Measurements from ENCODE around the gene SARDH. TPM values are rescaled to one million over a fixed set of nuclear protein-coding genes. Genes with fewer than 3 reads are reported as not detected.

The SARDH gene
- total and polyA plus RNA-seq, 2 donors (not counting 3 experiments of a cell fraction or from before 2014, with no cell fraction given), result 0.19 to 0.44 TPM

DNA sequence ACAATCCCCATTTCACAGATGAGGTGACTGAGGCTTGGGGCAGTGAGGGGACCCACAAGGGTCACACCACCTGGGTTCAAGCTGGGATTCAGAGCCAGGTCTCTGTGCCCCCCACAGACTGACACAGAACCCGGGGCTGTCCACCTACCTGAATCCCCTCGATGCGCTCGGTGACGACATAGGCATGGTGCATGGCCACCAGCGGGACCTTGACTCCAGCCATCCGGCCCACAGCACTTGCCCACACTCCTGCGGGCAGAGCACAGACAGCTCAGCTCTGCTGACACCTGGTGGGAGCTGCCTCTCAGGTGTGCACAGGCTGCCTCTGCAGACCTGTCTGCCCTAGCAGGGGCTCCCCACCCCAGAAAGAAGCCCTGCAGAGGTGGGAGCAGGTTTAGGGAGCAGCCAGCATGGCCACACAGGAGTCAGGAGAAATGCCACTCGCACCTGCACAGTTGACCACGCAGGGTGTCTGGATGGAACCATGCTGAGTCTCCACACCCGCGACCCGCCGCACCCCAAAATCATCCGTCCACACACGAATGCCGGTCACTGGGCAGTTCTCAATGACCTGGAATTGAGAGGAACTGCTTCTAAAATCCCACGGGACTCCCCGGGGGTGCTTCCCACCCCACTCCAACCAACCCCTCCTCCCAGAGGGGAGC is 8.4 kb downstream of the SARDH start:
- no peak for TF ChIP-seq GATA2 (IDR thresholded peaks at IDR 0.05; ENCODE audit: insufficient read depth, insufficient read length, low read depth, low read length)
- TF ChIP-seq POLR2A (IDR thresholded peaks at IDR 0.05; ENCODE audit: low read depth, low read length), result no peak
- no peak for TF ChIP-seq CTCF (IDR thresholded peaks at IDR 0.05; ENCODE audit: extremely low read depth in 1 of 2, insufficient read depth in 1 of 2, low read depth in 1 of 2, low read length in 2 of 2)
- TF ChIP-seq JUN (IDR thresholded peaks at IDR 0.05; ENCODE audit: borderline replicate concordance, insufficient read depth, insufficient read length, low read depth), result no peak
- no peak for TF ChIP-seq MYC (IDR thresholded peaks at IDR 0.05; ENCODE audit: low read depth, low read length)
- no peak for TF ChIP-seq MAX (IDR thresholded peaks at IDR 0.05; ENCODE audit: insufficient read depth, insufficient read length)
- TF ChIP-seq EZH2 (IDR thresholded peaks at IDR 0.05; ENCODE audit: borderline replicate concordance, low read depth, low read length, severe bottlenecking), result no peak
- TF ChIP-seq POLR2AphosphoS5 (IDR thresholded peaks at IDR 0.05; ENCODE audit: insufficient read depth, low read depth, low read length), result no peak
- no peak for TF ChIP-seq FOS (IDR thresholded peaks at IDR 0.05; ENCODE audit: borderline replicate concordance, insufficient read depth, low read length)
- no peaks in the 10 kb centered on the region for H3K9me3 ChIP-seq (replicated peaks; ENCODE audit: control insufficient read depth, insufficient read depth, low read length)
- no peak overlapping the region for H3K4me3 ChIP-seq (replicated peaks in 1 of 3; ENCODE audit: insufficient read depth in 1 of 3, low read depth in 1 of 3, low read length in 3 of 3)
- H3K4me2 ChIP-seq (ENCODE audit: insufficient read depth, low read length), result no peak overlapping the region
- FAIRE-seq, result no peak
- no peak overlapping the region for H2AFZ ChIP-seq (ENCODE audit: low read depth, low read length)
- intact Hi-C loops (cut with micrococcal nuclease), result no loop called here
- no peak overlapping the region for H3K27ac ChIP-seq (ENCODE audit: insufficient read depth, low read depth, low read length)
- CTCF ChIA-PET, result interaction anchor here (1.0 kb wide), 1 partner anchor 13 kb away, joined by 3 read pairs; no protein-coding TSS in a partner anchor
- H3K79me2 ChIP-seq (ENCODE audit: control insufficient read depth, insufficient read depth, low read length), result no peaks in the 10 kb centered on the region
- no peaks in the 10 kb centered on the region for H4K20me1 ChIP-seq (replicated peaks; ENCODE audit: control insufficient read depth, extremely low read depth, insufficient read depth, low read length)
- POLR2A ChIA-PET, result no interaction called here
- H3K27me3 ChIP-seq (ENCODE audit: control insufficient read depth in 2 of 2, insufficient read depth in 2 of 2, low read length in 2 of 2), result no peaks in the 10 kb centered on the region
- no peaks in the 10 kb centered on the region for H3K36me3 ChIP-seq (ENCODE audit: control insufficient read depth in 2 of 2, extremely low read depth in 1 of 2, insufficient read depth in 2 of 2, low read length in 2 of 2)
- no peaks in the 10 kb centered on the region for H3K4me1 ChIP-seq (ENCODE audit: control insufficient read depth, extremely low read depth, insufficient read depth, low read length)
- no TSS peak for BruUV-seq (replicated peaks)
- dilution Hi-C loops (cut with MboI; ENCODE audit: extremely low pct_ligation_motif_present, low sequenced_read_pairs), result no loop called here
- H3K9ac ChIP-seq (replicated peaks; ENCODE audit: extremely low read depth, insufficient read depth, low read length), result no peak overlapping the region
- H3K9me1 ChIP-seq (replicated peaks; ENCODE audit: control insufficient read depth, extremely low read depth, insufficient read depth, low read length), result no peaks in the 10 kb centered on the region
- no peak for DNase-seq (ENCODE audit: low read depth, low spot score)
